Measurements from ENCODE around the gene HTR5A.

DNA sequence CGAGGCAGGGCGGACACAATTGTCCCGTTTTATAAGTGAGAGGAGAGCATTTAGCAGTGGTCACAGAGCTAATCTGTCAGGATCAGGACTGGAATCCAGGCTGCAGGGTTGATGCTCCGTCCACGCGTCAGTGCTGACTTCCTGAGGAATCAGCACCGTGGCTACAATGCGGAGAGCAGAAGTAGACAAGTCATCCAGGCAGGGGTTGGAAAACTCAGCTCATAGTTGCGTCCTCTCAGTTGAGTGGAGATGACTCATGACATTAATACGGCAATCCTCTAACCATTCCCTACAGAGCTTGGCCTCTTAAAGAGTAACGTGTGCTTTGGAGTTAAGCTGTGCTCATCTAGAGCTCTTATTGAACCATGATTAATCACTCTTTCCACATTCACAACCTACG is 17.1 kb upstream of the HTR5A start:
- TF ChIP-seq, protein P1, sequence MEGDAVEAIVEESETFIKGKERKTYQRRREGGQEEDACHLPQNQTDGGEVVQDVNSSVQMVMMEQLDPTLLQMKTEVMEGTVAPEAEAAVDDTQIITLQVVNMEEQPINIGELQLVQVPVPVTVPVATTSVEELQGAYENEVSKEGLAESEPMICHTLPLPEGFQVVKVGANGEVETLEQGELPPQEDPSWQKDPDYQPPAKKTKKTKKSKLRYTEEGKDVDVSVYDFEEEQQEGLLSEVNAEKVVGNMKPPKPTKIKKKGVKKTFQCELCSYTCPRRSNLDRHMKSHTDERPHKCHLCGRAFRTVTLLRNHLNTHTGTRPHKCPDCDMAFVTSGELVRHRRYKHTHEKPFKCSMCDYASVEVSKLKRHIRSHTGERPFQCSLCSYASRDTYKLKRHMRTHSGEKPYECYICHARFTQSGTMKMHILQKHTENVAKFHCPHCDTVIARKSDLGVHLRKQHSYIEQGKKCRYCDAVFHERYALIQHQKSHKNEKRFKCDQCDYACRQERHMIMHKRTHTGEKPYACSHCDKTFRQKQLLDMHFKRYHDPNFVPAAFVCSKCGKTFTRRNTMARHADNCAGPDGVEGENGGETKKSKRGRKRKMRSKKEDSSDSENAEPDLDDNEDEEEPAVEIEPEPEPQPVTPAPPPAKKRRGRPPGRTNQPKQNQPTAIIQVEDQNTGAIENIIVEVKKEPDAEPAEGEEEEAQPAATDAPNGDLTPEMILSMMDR (IDR thresholded peaks at IDR 0.05) = no peak
- TF ChIP-seq POLR2A (IDR thresholded peaks at IDR 0.05) = no peak
